H1 (cell line): ENCODE results near the gene HACL1. TPM values are rescaled to one million over a fixed set of nuclear protein-coding genes. Genes with fewer than 3 reads are reported as not detected.

ENCODE experiments used
- CTCF ChIA-PET: fragments of 300-600 bp; sonication (Branson Sonifier 250); formaldehyde crosslinking; loops from one replicate; lab custom pipeline; 2021; ENCODE audit not compliant: partially characterized antibody; lab: Charles Lee
- POLR2A ChIA-PET: fragments of 300-600 bp; sonication (Branson Sonifier 250); formaldehyde crosslinking; loops from one replicate; lab custom pipeline; 2021; ENCODE audit warnings: inconsistent platforms; ENCODE audit not compliant: partially characterized antibody; lab: Charles Lee
- DNase-seq, 2 experiments: peaks; one replicate each; pipeline versions ENCODE4 v3.0.0 to v3.0.0-alpha.2; 2010 to 2022; ENCODE audit warnings: low spot score in 2 of 2, low read depth in 1 of 2, mixed read lengths in 1 of 2
- FAIRE-seq: peaks from 2 replicates; lab custom pipeline; 2011; peaks lifted over from hg19 to GRCh38; lab: Jason Lieb, UNC
- H2AFZ ChIP-seq: 2 replicates; pipeline ENCODE4 v1.8.1; 2012; ENCODE audit warnings: low read length, inconsistent platforms
- H2AK5ac ChIP-seq: 2 replicates; pipeline ENCODE4 v1.6.1; 2013; ENCODE audit warnings: low read depth, low read length
- H2BK120ac ChIP-seq: replicated peaks from 2 replicates; pipeline ENCODE3; 2013; ENCODE audit warnings: low read depth, low read length, inconsistent platforms
- H2BK12ac ChIP-seq: 2 replicates; pipeline ENCODE4 v1.6.1; 2013; ENCODE audit warnings: low read depth, low read length
- H2BK15ac ChIP-seq: 2 replicates; pipeline ENCODE4 v1.6.1; 2013; ENCODE audit warnings: low read length
- H2BK20ac ChIP-seq: 2 replicates; pipeline ENCODE4 v1.6.1; 2013; ENCODE audit warnings: low read length
- H2BK5ac ChIP-seq: 2 replicates; pipeline ENCODE4 v1.6.1; 2013; ENCODE audit warnings: low read depth, low read length
- H3K14ac ChIP-seq: 2 replicates; pipeline ENCODE4 v1.6.1; 2013; ENCODE audit warnings: inconsistent platforms; ENCODE audit not compliant: insufficient read length
- H3K18ac ChIP-seq: 2 replicates; pipeline ENCODE4 v1.6.1; 2013; ENCODE audit warnings: low read length; ENCODE audit errors: extremely low read depth
- H3K23ac ChIP-seq: 2 replicates; pipeline ENCODE4 v1.6.1; 2013; ENCODE audit warnings: inconsistent platforms; ENCODE audit not compliant: insufficient read length
- H3K23me2 ChIP-seq: 2 replicates; pipeline ENCODE4 v1.6.1; 2013; ENCODE audit warnings: low read depth, low read length
- H3K27ac ChIP-seq: 2 replicates; pipeline ENCODE4 v1.6.1; 2011; ENCODE audit warnings: low read depth, low read length, inconsistent platforms
- H3K27me3 ChIP-seq, 4 experiments: replicated peaks in 1 of 4; 1 replicate in 1 of 4; 2 replicates in 3 of 4; pipeline versions ENCODE4 v1.6.1 to v1.8.1; 2011 to 2013; ENCODE audit warnings: low read length in 3 of 4, mild to moderate bottlenecking in 3 of 4, inconsistent platforms in 2 of 4, mixed read lengths in 2 of 4, moderate library complexity in 1 of 4; ENCODE audit not compliant: control insufficient read depth in 3 of 4, insufficient read depth in 3 of 4; ENCODE audit errors: extremely low read depth in 1 of 4
- H3K36me3 ChIP-seq, 4 experiments: 2 replicates each; pipeline versions ENCODE4 v1.6.1 to v1.8.1; 2011 to 2013; ENCODE audit warnings: mild to moderate bottlenecking in 4 of 4, low read length in 3 of 4, moderate library complexity in 2 of 4, control low read depth in 1 of 4, inconsistent platforms in 1 of 4; ENCODE audit not compliant: insufficient read depth in 4 of 4, control insufficient read depth in 2 of 4
- H3K4ac ChIP-seq: replicated peaks from 2 replicates; pipeline ENCODE3; 2013; ENCODE audit warnings: low read length, low read depth, mixed read lengths, inconsistent platforms; ENCODE audit not compliant: insufficient read length
- H3K4me1 ChIP-seq, 4 experiments: replicated peaks in 1 of 4; 1 replicate in 1 of 4; 2 replicates in 3 of 4; pipeline versions ENCODE4 v1.6.1 to v1.8.1; 2011 to 2013; ENCODE audit warnings: low read length in 3 of 4, inconsistent platforms in 2 of 4, mixed read lengths in 1 of 4; ENCODE audit not compliant: insufficient read depth in 4 of 4, control insufficient read depth in 3 of 4
- H3K4me2 ChIP-seq, 2 experiments: 2 replicates each; pipeline versions ENCODE4 v1.6.1 to v1.8.1; 2011 to 2013; ENCODE audit warnings: low read depth in 2 of 2, low read length in 2 of 2, control low read depth in 1 of 2, inconsistent platforms in 1 of 2, mild to moderate bottlenecking in 1 of 2; ENCODE audit not compliant: insufficient read depth in 1 of 2
- H3K4me3 ChIP-seq, 4 experiments: fragments of 200-600, 300-600 bp in 1 of 4; sonication (generic), shearing (Covaris generic), sonication (Bioruptor Twin) in 1 of 4; 2 replicates each; pipeline versions ENCODE4 v1.5.1 to v1.8.1; 2011 to 2016; ENCODE audit warnings: low read length in 4 of 4, low read depth in 3 of 4, control low read depth in 2 of 4, inconsistent platforms in 2 of 4, mild to moderate bottlenecking in 2 of 4, mixed read lengths in 1 of 4, moderate library complexity in 1 of 4; ENCODE audit not compliant: insufficient read depth in 2 of 4; ENCODE audit errors: extremely low read depth in 1 of 4
- H3K56ac ChIP-seq: replicated peaks from 2 replicates; pipeline ENCODE3; 2013; ENCODE audit warnings: low read depth, mild to moderate bottlenecking, mixed read lengths, low read length, inconsistent platforms; ENCODE audit not compliant: insufficient read length
- H3K79me1 ChIP-seq: 2 replicates; pipeline ENCODE4 v1.6.1; 2013; ENCODE audit warnings: low read depth, low read length, control low read depth
- H3K79me2 ChIP-seq, 2 experiments: 2 replicates each; pipeline versions ENCODE4 v1.6.1 to v1.8.1; 2012 to 2013; ENCODE audit warnings: low read length in 2 of 2, mild to moderate bottlenecking in 2 of 2, inconsistent platforms in 1 of 2; ENCODE audit not compliant: insufficient read depth in 2 of 2, control insufficient read depth in 1 of 2
- H3K9ac ChIP-seq, 4 experiments: replicated peaks in 1 of 4; 1 replicate in 1 of 4; 2 replicates in 3 of 4; pipeline versions ENCODE4 v1.6.1 to v1.8.1; 2011 to 2013; ENCODE audit warnings: low read depth in 3 of 4, low read length in 3 of 4, control low read depth in 2 of 4, mild to moderate bottlenecking in 2 of 4, moderate library complexity in 2 of 4, inconsistent platforms in 1 of 4; ENCODE audit errors: extremely low read depth in 1 of 4
- H3K9me3 ChIP-seq, 2 experiments: 2 replicates each; pipeline versions ENCODE4 v1.6.1 to v1.8.1; 2012 to 2013; ENCODE audit warnings: mild to moderate bottlenecking in 2 of 2, moderate library complexity in 2 of 2, control low read depth in 1 of 2, inconsistent platforms in 1 of 2, low read depth in 1 of 2, low read length in 1 of 2, mixed read lengths in 1 of 2; ENCODE audit not compliant: insufficient read depth in 2 of 2
- H4K20me1 ChIP-seq, 2 experiments: replicated peaks in 1 of 2; 2 replicates each; pipeline versions ENCODE3 to v1.8.1; 2011 to 2013; ENCODE audit warnings: inconsistent platforms in 2 of 2, low read length in 2 of 2, mild to moderate bottlenecking in 1 of 2; ENCODE audit not compliant: insufficient read depth in 2 of 2, control insufficient read depth in 1 of 2
- H4K5ac ChIP-seq: 2 replicates; pipeline ENCODE4 v1.6.1; 2013; ENCODE audit warnings: low read length, low read depth, mixed read lengths, inconsistent platforms; ENCODE audit not compliant: insufficient read length
- H4K8ac ChIP-seq: 2 replicates; pipeline ENCODE4 v1.8.0; 2013; ENCODE audit warnings: mild to moderate bottlenecking, moderate library complexity, low read length, inconsistent platforms; ENCODE audit not compliant: insufficient read depth; ENCODE audit errors: extremely low read depth
- H4K91ac ChIP-seq: replicated peaks from 2 replicates; pipeline ENCODE3; 2013; ENCODE audit warnings: low read length, mixed read lengths, inconsistent platforms; ENCODE audit not compliant: insufficient read length
- BRCA1 ChIP-seq: IDR thresholded peaks from 2 replicates; pipeline ENCODE4 v1.6.1; 2012; ENCODE audit warnings: low read depth, low read length, improper control_type of control experiment
- CHD1 ChIP-seq: IDR thresholded peaks from 2 replicates; pipeline ENCODE4 v1.6.1; 2012; ENCODE audit warnings: low read depth, low read length, improper control_type of control experiment
- CTBP2 ChIP-seq: IDR thresholded peaks from 2 replicates; pipeline ENCODE4 v1.7.0; 2011; ENCODE audit warnings: borderline replicate concordance, mild to moderate bottlenecking, moderate library complexity, mixed read lengths, low read length; ENCODE audit not compliant: insufficient read depth, insufficient read length
- GTF2F1 ChIP-seq: IDR thresholded peaks from 2 replicates; pipeline ENCODE4 v1.6.1; 2012; ENCODE audit warnings: low read depth, low read length, improper control_type of control experiment, borderline replicate concordance
- JUND ChIP-seq: IDR thresholded peaks from 2 replicates; pipeline ENCODE4 v1.6.1; 2011; ENCODE audit warnings: mild to moderate bottlenecking, improper control_type of control experiment, low read length
- PHF8 ChIP-seq: fragments of 200-600 bp; sonication (generic); conservative IDR thresholded peaks from 2 replicates; pipeline ENCODE4 v1.7.1; 2012; ENCODE audit warnings: low read depth, mild to moderate bottlenecking, inconsistent platforms, low read length, moderate library complexity
- SRF ChIP-seq: IDR thresholded peaks from 2 replicates; pipeline ENCODE4 v1.6.1; 2011; ENCODE audit warnings: mild to moderate bottlenecking, low read depth, low read length, moderate library complexity
- TCF12 ChIP-seq: IDR thresholded peaks from 2 replicates; pipeline ENCODE4 v1.6.1; 2011; ENCODE audit warnings: low read depth, mild to moderate bottlenecking, low read length
- WGBS, 2 experiments: shearing (Covaris generic) in 1 of 2; methylation state at CpG; one replicate each; pipeline versions ENCODE4 v1.1.6 to v1.1.7; 2013 to 2015; ENCODE audit warnings: low lambda C conversion rate in 2 of 2, mixed read lengths in 2 of 2, inconsistent platforms in 1 of 2, low coverage in 1 of 2, missing lambda C conversion rate in 1 of 2; ENCODE audit not compliant: insufficient replicate concordance in 2 of 2, insufficient coverage in 1 of 2, insufficient read length in 1 of 2; ENCODE audit errors: extremely low coverage in 1 of 2, missing lambda C conversion rate in 1 of 2; 5-methylcytosine and 5-hydroxymethylcytosine counted together
- polyA plus RNA-seq, 7 experiments: library from polyadenylated mRNA; depleted of rRNA in 3 of 7; stranded (reverse) in 5 of 7; unstranded in 2 of 7; fragments of >200 nt in 5 of 7; fragments of 200-250 nt in 2 of 7; gene quantifications; 1 replicate in 5 of 7; 2 replicates in 1 of 7; 4 replicates in 1 of 7; pipeline versions ENCODE4 v1.2.1 to v1.2.3, GENCODE V29; 2011 to 2013; ENCODE audit warnings: missing spikeins in 2 of 7, mixed read lengths in 2 of 7
- total RNA-seq: library from RNA; stranded (reverse); fragmentation: NEBNext Ultra II Directional; extraction: Animal tissue kit (Norgen Biotek cat#: 25700); gene quantifications from 2 replicates; pipeline ENCODE4 v1.2.1, GENCODE V29; 2021

HACL1 gene
- total and polyA plus RNA-seq, 2 of the 8 experiments (the other 6 are each of a cell fraction or from before 2014, with no cell fraction given) = 38.2 to 46.0 TPM

- 100% methylated on average over 1 of the region's 1 CpG; no CpG with 5 or more reads in 1 of the 2 experiments for WGBS, 2 experiments
- Histone ChIP-seq H3K14ac (no peak overlapping the region), H3K18ac (no peak overlapping the region), H2BK5ac (no peak overlapping the region), H3K4me3 (no peak overlapping the region), H2BK12ac (no peak overlapping the region), H3K4me1 (no peaks in the 10 kb centered on the region), H3K4ac (no peak overlapping the region), H3K79me2 (no peaks in the 10 kb centered on the region), H3K79me1 (no peaks in the 10 kb centered on the region), H3K9me3 (no peaks in the 10 kb centered on the region), H3K23ac (no peak overlapping the region), H2BK15ac (no peak overlapping the region), H2AK5ac (no peak overlapping the region), H2BK120ac (no peak overlapping the region), H2AFZ (no peak overlapping the region), H4K20me1 (peaks cover 0 to 4% of the 10 kb centered on the region in 2 experiments), H3K4me2 (no peak overlapping the region), H3K27ac (no peak overlapping the region), H3K9ac (no peak overlapping the region), H4K91ac (no peak overlapping the region), H3K36me3 (peaks cover 21 to 48% (median 35%) of the 10 kb centered on the region in 4 experiments), H2BK20ac (no peak overlapping the region), H3K56ac (no peak overlapping the region), H4K5ac (no peak overlapping the region), H4K8ac (no peak overlapping the region), H3K23me2 (no peaks in the 10 kb centered on the region), H3K27me3 (no peaks in the 10 kb centered on the region)
- CTCF ChIA-PET = no interaction called here
- POLR2A ChIA-PET = no interaction called here
- no peak for FAIRE-seq
- no peak for DNase-seq
- no peak for TF ChIP-seq TCF12
- no peak for TF ChIP-seq SRF
- TF ChIP-seq PHF8 = no peak
- no peak for TF ChIP-seq GTF2F1
- no peak for TF ChIP-seq JUND
- TF ChIP-seq BRCA1 = no peak
- no peak for TF ChIP-seq CHD1
- no peak for TF ChIP-seq CTBP2
Measured at GRCh38 chr3:15563190-15563589, 38.2 kb downstream of the HACL1 start.
